CD8-positive, alpha-beta memory T cell (primary cell): ENCODE results near the gene USP5. TPM values are rescaled to one million over a fixed set of nuclear protein-coding genes. Genes with fewer than 3 reads are reported as not detected.
A peak's percentile ranks its signal among the peaks of the same experiment; 100 is the strongest.

ENCODE experiments used
- CTCF ChIA-PET: fragments of 350-600 bp; sonication (Branson Sonifier 250); formaldehyde crosslinking; loops from one replicate; lab custom pipeline; 2021; ENCODE audit warnings: antibody characterized with exemption; lab: Charles Lee
- POLR2A ChIA-PET: fragments of 350-600 bp; sonication (Branson Sonifier 250); formaldehyde crosslinking; loops from one replicate; lab custom pipeline; 2021; ENCODE audit warnings: antibody characterized with exemption; lab: Charles Lee
- DNase-seq, 5 donors: peaks; one replicate each; pipeline versions ENCODE4 v3.0.0 to v3.0.0-alpha.2; 2020 to 2022; ENCODE audit warnings: mixed read lengths in 1 of 5
- H3K27ac ChIP-seq: one replicate; pipeline ENCODE4 v1.7.0; 2013; ENCODE audit warnings: low read depth, mild to moderate bottlenecking, low read length, moderate library complexity
- H3K27me3 ChIP-seq: 2 replicates; pipeline ENCODE4 v1.7.0; 2013; ENCODE audit warnings: low read length, mild to moderate bottlenecking; ENCODE audit not compliant: insufficient read depth, poor library complexity, severe bottlenecking
- H3K36me3 ChIP-seq: 2 replicates; pipeline ENCODE4 v1.7.0; 2013; ENCODE audit warnings: mild to moderate bottlenecking, low read length, moderate library complexity; ENCODE audit not compliant: insufficient read depth
- H3K4me1 ChIP-seq: 2 replicates; pipeline ENCODE4 v1.7.0; 2013; ENCODE audit warnings: mild to moderate bottlenecking, low read length, moderate library complexity; ENCODE audit not compliant: insufficient read depth
- H3K4me3 ChIP-seq: 2 replicates; pipeline ENCODE4 v1.7.0; 2013; ENCODE audit warnings: mild to moderate bottlenecking, low read length
- H3K9me3 ChIP-seq: 2 replicates; pipeline ENCODE4 v1.7.0; 2013; ENCODE audit warnings: mild to moderate bottlenecking, low read length
- H3K27ac Mint-ChIP-seq, 8 donors: one replicate each; pipeline ENCODE4 v1.8.0; 2020 to 2021; ENCODE audit warnings: mixed read lengths in 8 of 8, mild to moderate bottlenecking in 6 of 8, inconsistent platforms in 3 of 8, moderate library complexity in 3 of 8
- H3K27me3 Mint-ChIP-seq, 2 donors: one replicate each; pipeline ENCODE4 v1.8.0; 2020 to 2021; ENCODE audit warnings: mixed read lengths in 2 of 2, mild to moderate bottlenecking in 1 of 2, moderate library complexity in 1 of 2
- H3K36me3 Mint-ChIP-seq, 3 donors: one replicate each; pipeline ENCODE4 v1.8.0; 2020 to 2021; ENCODE audit warnings: mixed read lengths in 3 of 3, inconsistent platforms in 1 of 3, mild to moderate bottlenecking in 1 of 3
- H3K4me1 Mint-ChIP-seq, 3 donors: one replicate each; pipeline ENCODE4 v1.8.0; 2020 to 2021; ENCODE audit warnings: mixed read lengths in 3 of 3, inconsistent platforms in 1 of 3, mild to moderate bottlenecking in 1 of 3
- H3K4me3 Mint-ChIP-seq, 7 donors: one replicate each; pipeline ENCODE4 v1.8.0; 2020 to 2021; ENCODE audit warnings: mixed read lengths in 7 of 7, mild to moderate bottlenecking in 6 of 7, moderate library complexity in 4 of 7, inconsistent platforms in 2 of 7
- H3K9me3 Mint-ChIP-seq, 5 donors: one replicate each; pipeline ENCODE4 v1.8.0; 2020 to 2022; ENCODE audit warnings: mixed read lengths in 5 of 5, mild to moderate bottlenecking in 3 of 5, moderate library complexity in 2 of 5, inconsistent platforms in 1 of 5
- polyA plus RNA-seq: library from polyadenylated mRNA; unstranded; fragments of 300-500 nt; fragmentation: Illumina TruSeq; gene quantifications from one replicate; pipeline ENCODE4 v1.2.3, GENCODE V29; 2021
- total RNA-seq, 2 experiments: library from RNA; stranded (reverse); gene quantifications; one replicate each; pipeline ENCODE4 v1.2.3, GENCODE V29; 2021

The USP5 gene
- total and polyA plus RNA-seq, 3 experiments from 2014 or later: 49.7 to 154 (median 154) TPM

DNA sequence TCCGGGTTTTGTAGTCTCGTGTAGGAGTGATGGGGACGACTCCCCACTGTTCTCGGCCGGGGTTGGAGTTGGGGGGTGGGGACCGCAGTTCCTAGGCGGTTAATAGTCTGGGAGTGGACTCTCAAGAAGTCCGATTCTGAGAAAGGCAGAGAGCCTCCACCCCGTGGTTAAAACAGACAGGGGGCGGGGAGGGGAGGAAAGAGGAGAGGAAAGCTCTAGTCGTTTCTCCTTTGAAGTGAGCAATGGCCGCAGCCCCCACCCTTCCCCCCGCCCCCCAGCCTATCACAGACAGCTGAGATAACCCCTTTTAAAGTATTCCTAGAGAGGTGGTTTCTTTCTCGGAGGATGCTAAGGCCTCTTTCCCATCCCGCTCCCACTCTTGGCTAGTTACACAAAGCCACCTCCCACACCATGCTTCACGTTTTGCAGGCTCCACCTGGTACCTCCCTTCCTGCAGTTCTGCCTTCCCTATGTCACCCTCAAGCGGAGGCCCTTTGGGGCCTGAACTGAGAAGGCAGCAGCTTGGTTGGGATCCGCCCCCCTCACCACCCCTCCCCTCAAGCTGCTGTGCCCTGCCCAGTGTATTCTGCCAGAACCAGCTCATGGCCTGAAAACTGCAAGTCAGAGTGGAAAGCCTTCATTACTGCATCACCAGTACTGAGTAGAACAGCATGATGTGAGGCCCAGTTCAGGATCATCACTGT is 853 bp downstream of the USP5 start:
- Mint-ChIP-seq H3K4me3 (peak overlapping the region; percentile 86 to 99 (median 94)), H3K4me1 (peaks cover 20 to 41% (median 23%) of the 10 kb centered on the region in 3 donors), H3K27me3 (no peaks in the 10 kb centered on the region), H3K36me3 (peaks cover 7 to 42% (median 8%) of the 10 kb centered on the region in 3 donors), H3K9me3 (no peaks in the 10 kb centered on the region), H3K27ac (peak overlapping the region; percentile 99 to 100 (median 100))
- CTCF ChIA-PET: interaction anchor here (0.7 to 12.8 kb wide), 16 partner anchors 8 to 261 kb away, joined by 3 to 128 read pairs (median 6); partner anchors contain the start of genes C12orf57, COPS7A, RNU7-1 and SPSB2
- H3K36me3 ChIP-seq: peaks cover 22% of the 10 kb centered on the region
- POLR2A ChIA-PET: interaction anchor here (0.6 to 5.2 kb wide), 18 partner anchors 8 to 163 kb away, joined by 3 to 46 read pairs (median 8); partner anchors contain the start of genes C12orf57, COPS7A, ENO2 and P3H3
- H3K27me3 ChIP-seq: no peaks in the 10 kb centered on the region
- H3K9me3 ChIP-seq: no peaks in the 10 kb centered on the region
- DNase-seq: peak; percentile 21 to 70 (median 43)
- peak overlapping the region; percentile 13 for H3K27ac ChIP-seq
- peaks cover 18% of the 10 kb centered on the region for H3K4me1 ChIP-seq
- H3K4me3 ChIP-seq: peak overlapping the region; percentile 97

DNA sequence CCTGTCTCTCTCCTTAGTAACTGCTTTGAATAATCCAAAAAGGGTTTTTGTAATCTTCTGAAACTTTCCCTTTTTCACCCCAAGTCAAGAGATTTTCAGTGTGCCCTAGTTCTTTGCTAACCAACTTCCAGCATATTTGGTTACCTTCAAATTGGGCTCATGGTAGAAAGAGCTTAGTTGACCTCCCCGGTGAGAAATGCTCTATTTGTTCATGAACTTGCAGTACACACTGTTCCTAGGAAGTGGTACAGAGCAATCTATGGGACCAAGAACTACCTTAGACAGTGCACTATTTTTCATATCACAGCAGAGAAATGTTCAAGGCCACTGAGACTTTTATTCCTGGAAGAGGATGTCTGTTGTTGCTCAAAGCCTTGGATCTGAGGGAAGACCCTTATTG is 1.7 kb downstream of the USP5 start:
- POLR2A ChIA-PET: interaction anchor here (0.6 to 5.2 kb wide), 5 partner anchors 10 to 381 kb away, joined by 3 to 46 read pairs (median 19); partner anchors contain the start of genes COPS7A, SPSB2 and TPI1
- Mint-ChIP-seq H3K9me3 (no peaks in the 10 kb centered on the region), H3K4me1 (peaks cover 20 to 41% (median 23%) of the 10 kb centered on the region in 3 donors), H3K27me3 (no peaks in the 10 kb centered on the region), H3K36me3 (peaks cover 8 to 50% (median 10%) of the 10 kb centered on the region in 3 donors), H3K4me3 (peak overlapping the region in 6 of 7 donors; percentile 86 to 99 (median 93)), H3K27ac (peak overlapping the region; percentile 78 to 100 (median 99))
- no peak for DNase-seq
- peaks cover 18% of the 10 kb centered on the region for H3K4me1 ChIP-seq
- H3K27ac ChIP-seq: peak overlapping the region; percentile 13
- peak overlapping the region; percentile 97 for H3K4me3 ChIP-seq
- no peaks in the 10 kb centered on the region for H3K27me3 ChIP-seq
- CTCF ChIA-PET: interaction anchor here (0.7 to 12.8 kb wide), 8 partner anchors 8 to 90 kb away, joined by 4 to 128 read pairs (median 8); partner anchors contain the start of genes C12orf57, RNU7-1, SPSB2 and TPI1
- H3K36me3 ChIP-seq: peaks cover 30% of the 10 kb centered on the region
- no peaks in the 10 kb centered on the region for H3K9me3 ChIP-seq

DNA sequence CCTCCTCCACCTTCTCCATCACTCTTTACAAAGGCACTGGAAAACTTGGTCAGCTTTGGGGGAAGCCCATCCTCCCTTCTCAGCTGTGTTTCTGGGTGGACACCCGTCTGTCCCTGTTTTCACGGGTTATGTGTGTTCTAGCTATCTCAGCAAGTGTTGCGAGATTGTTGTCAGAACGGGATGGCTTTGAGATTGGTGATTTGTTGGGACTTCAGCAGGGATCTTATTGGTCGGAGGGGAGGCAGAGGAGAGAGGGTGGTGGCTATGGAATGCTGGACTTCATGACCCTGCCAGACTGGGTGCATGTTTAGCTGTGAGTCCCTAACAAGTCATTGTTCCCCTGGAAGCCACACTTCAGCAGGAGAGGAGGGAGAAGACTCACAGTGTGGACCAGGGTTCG is 2.1 kb downstream of the USP5 start:
- Histone ChIP-seq H3K36me3 (peaks cover 34% of the 10 kb centered on the region), H3K4me1 (peaks cover 18% of the 10 kb centered on the region), H3K4me3 (no peak overlapping the region), H3K9me3 (no peaks in the 10 kb centered on the region), H3K27me3 (no peaks in the 10 kb centered on the region), H3K27ac (no peak overlapping the region)
- H3K27ac Mint-ChIP-seq: peak overlapping the region in 4 of 8 donors; percentile 43 to 99 (median 76)
- no peak for DNase-seq
- H3K27me3 Mint-ChIP-seq: no peaks in the 10 kb centered on the region
- peak overlapping the region in 1 of 7 donors; percentile 24 for H3K4me3 Mint-ChIP-seq
- peaks cover 20 to 41% (median 23%) of the 10 kb centered on the region in 3 donors for H3K4me1 Mint-ChIP-seq
- no peaks in the 10 kb centered on the region for H3K9me3 Mint-ChIP-seq
- H3K36me3 Mint-ChIP-seq: peaks cover 8 to 54% (median 10%) of the 10 kb centered on the region in 3 donors
- ChIA-PET POLR2A (interaction anchor here (3.2 to 5.2 kb wide), 2 partner anchors 14 to 19 kb away, joined by 36 to 46 read pairs; partner anchors contain the start of genes SPSB2 and TPI1), CTCF (interaction anchor here (1.3 to 12.8 kb wide), 4 partner anchors 16 to 253 kb away, joined by 3 to 128 read pairs (median 52); partner anchors contain the start of genes SPSB2 and TPI1)

DNA sequence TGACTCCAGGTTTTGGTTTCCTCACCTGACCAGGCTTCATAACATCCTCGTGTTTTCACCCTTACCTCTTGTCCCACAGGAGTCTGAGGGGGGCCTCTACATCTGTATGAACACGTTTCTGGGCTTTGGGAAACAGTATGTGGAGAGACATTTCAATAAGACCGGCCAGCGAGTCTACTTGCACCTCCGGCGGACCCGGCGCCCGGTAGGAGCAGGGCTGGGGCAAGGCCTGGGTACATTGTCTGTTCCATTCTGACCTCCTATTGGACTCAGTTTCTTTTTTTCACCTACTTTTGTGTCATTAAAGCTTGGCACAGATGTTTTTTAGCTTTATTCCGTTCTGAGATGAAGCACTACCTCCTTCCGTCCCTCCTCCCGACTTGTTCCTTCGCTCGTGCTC is 3.4 kb downstream of the USP5 start:
- POLR2A ChIA-PET: interaction anchor here (5.2 kb wide), 1 partner anchor 12 kb away, joined by 36 read pairs; the partner anchor contains the start of gene TPI1

DNA sequence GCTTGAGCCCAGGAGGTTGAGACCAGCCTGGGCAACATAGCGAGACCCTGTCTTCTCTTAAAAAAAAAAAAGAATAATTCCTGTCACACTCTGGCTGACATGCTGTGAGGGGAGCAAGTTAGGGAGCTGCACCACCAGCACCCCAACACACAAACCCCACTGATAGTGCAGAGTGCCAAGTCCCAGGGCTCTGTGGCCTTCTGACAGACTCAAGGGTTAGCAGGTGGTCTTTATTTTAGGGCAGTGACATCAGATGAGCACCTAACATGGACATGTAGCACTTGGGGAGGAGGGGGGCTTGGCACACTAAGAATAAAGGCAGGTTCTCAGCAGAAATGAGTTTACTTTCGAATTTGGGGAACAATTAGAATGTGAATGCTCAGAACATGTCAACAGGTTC is 6.8 kb downstream of the USP5 start:
- no peak for DNase-seq
- Histone ChIP-seq H3K27ac (no peak overlapping the region), H3K36me3 (peaks cover 72% of the 10 kb centered on the region), H3K27me3 (no peaks in the 10 kb centered on the region), H3K9me3 (no peaks in the 10 kb centered on the region), H3K4me1 (peaks cover 7% of the 10 kb centered on the region), H3K4me3 (no peak overlapping the region)
- Mint-ChIP-seq H3K4me3 (no peak overlapping the region), H3K4me1 (peaks cover 6 to 16% (median 8%) of the 10 kb centered on the region in 3 donors), H3K27me3 (no peaks in the 10 kb centered on the region), H3K36me3 (peaks cover 14 to 86% (median 14%) of the 10 kb centered on the region in 3 donors), H3K27ac (no peak overlapping the region), H3K9me3 (no peaks in the 10 kb centered on the region)
- CTCF ChIA-PET: interaction anchor here (1.2 to 3.7 kb wide), 2 partner anchors 14 to 106 kb away, joined by 3 to 13 read pairs; partner anchors contain the start of genes MLF2 and SPSB2
- POLR2A ChIA-PET: no interaction called here

More for the DNA sequence above, 3.4 kb downstream of the USP5 start:
- Histone ChIP-seq H3K27me3 (no peaks in the 10 kb centered on the region), H3K4me1 (peaks cover 18% of the 10 kb centered on the region), H3K9me3 (no peaks in the 10 kb centered on the region), H3K36me3 (peaks cover 41% of the 10 kb centered on the region), H3K27ac (no peak overlapping the region), H3K4me3 (no peak overlapping the region)
- DNase-seq: no peak
- peak overlapping the region in 1 of 7 donors; percentile 40 for H3K4me3 Mint-ChIP-seq
- peaks cover 20 to 37% (median 23%) of the 10 kb centered on the region in 3 donors for H3K4me1 Mint-ChIP-seq
- no peak overlapping the region for H3K27ac Mint-ChIP-seq
- H3K9me3 Mint-ChIP-seq: no peaks in the 10 kb centered on the region
- H3K27me3 Mint-ChIP-seq: no peaks in the 10 kb centered on the region
- CTCF ChIA-PET: interaction anchor here (0.6 to 12.8 kb wide), 5 partner anchors 9 to 252 kb away, joined by 3 to 128 read pairs (median 4); partner anchors contain the start of genes SPSB2 and TPI1
- H3K36me3 Mint-ChIP-seq: peaks cover 8 to 66% (median 11%) of the 10 kb centered on the region in 3 donors

DNA sequence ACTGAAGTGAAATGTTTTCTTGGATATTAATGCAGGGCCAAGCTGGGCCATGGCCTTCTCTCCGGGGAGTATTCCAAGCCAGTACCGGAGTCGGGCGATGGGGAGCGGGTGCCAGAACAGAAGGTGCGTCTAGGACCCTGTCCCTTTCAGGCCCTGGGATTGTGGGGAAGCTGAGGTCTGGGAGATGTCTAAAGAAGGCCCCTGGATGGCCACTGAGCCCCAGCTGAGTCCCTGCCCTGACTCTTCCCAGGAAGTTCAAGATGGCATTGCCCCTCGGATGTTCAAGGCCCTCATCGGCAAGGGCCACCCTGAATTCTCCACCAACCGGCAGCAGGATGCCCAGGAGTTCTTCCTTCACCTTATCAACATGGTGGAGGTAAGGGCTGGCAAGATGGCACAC is 8.2 kb downstream of the USP5 start:
- Mint-ChIP-seq H3K27ac (peak overlapping the region in 1 of 8 donors; percentile 4), H3K4me3 (peak overlapping the region in 1 of 7 donors; percentile 20), H3K4me1 (peaks cover 0 to 4% (median 3%) of the 10 kb centered on the region in 3 donors), H3K36me3 (peaks cover 16 to 92% (median 19%) of the 10 kb centered on the region in 3 donors), H3K27me3 (no peaks in the 10 kb centered on the region), H3K9me3 (no peaks in the 10 kb centered on the region)
- Histone ChIP-seq H3K4me1 (peaks cover under 1% of the 10 kb centered on the region), H3K27me3 (no peaks in the 10 kb centered on the region), H3K4me3 (no peak overlapping the region), H3K36me3 (peaks cover 78% of the 10 kb centered on the region), H3K27ac (no peak overlapping the region), H3K9me3 (no peaks in the 10 kb centered on the region)
- CTCF ChIA-PET: interaction anchor here (1.5 to 3.7 kb wide), 3 partner anchors 8 to 158 kb away, joined by 3 to 13 read pairs (median 9); partner anchors contain the start of genes LPCAT3, SPSB2 and USP5
- no peak for DNase-seq
- POLR2A ChIA-PET: no interaction called here

DNA sequence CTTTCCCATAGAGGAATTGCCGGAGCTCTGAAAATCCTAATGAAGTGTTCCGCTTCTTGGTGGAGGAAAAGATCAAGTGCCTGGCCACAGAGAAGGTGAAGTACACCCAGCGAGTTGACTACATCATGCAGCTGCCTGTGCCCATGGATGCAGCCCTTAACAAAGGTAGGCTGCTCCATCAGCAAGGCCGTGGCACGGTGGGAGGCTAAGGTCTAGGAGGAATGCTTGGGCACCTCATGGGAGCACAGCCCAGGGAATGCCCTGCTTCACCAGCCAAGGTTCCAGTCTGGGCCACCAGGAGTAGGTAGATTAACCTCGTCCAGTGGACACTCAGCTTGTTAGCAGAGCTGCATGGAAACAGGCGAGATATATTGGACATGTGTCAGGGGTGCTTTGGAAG is 9.0 kb downstream of the USP5 start:
- no peak for DNase-seq
- Histone ChIP-seq H3K27ac (no peak overlapping the region), H3K4me1 (no peaks in the 10 kb centered on the region), H3K27me3 (no peaks in the 10 kb centered on the region), H3K36me3 (peaks cover 75% of the 10 kb centered on the region), H3K9me3 (no peaks in the 10 kb centered on the region), H3K4me3 (no peak overlapping the region)
- peaks cover 16 to 93% (median 19%) of the 10 kb centered on the region in 3 donors for H3K36me3 Mint-ChIP-seq
- H3K4me3 Mint-ChIP-seq: no peak overlapping the region
- no peak overlapping the region for H3K27ac Mint-ChIP-seq
- peaks cover 0 to 5% (median 3%) of the 10 kb centered on the region in 3 donors for H3K4me1 Mint-ChIP-seq
- CTCF ChIA-PET: interaction anchor here (1.4 to 3.7 kb wide), 4 partner anchors 8 to 157 kb away, joined by 3 to 13 read pairs (median 7); partner anchors contain the start of genes LPCAT3, SPSB2 and USP5
- POLR2A ChIA-PET: interaction anchor here (1.2 kb wide), 2 partner anchors 9 to 12 kb away, joined by 4 to 5 read pairs; partner anchors contain the start of genes SPSB2 and USP5
- no peaks in the 10 kb centered on the region for H3K9me3 Mint-ChIP-seq
- no peaks in the 10 kb centered on the region for H3K27me3 Mint-ChIP-seq
